Activated CD4-positive, alpha-beta T cell treated with anti-CD3 and anti-CD28 coated beads, Interleukin-2, Interleukin-4, amounts not matched to agents 100 ng/mL and 50 ng/mL, durations not matched to agents 16 hours and 8 hours (primary cell): Measurements from ENCODE around the gene GLT1D1.
A peak's percentile ranks its signal among the peaks of the same experiment; 100 is the strongest.

Experiments used
- DNase-seq: peaks from one replicate; pipeline ENCODE4 v3.0.0-alpha.2; 2020; ENCODE audit warnings: low spot score

The GLT1D1 gene

GRCh38 chr12:128966203-128966810 is 113.0 kb downstream of the GLT1D1 start:
- DNase-seq = no peak

- DNase-seq = no peak
Measured at GRCh38 chr12:128968668-128969067, 115.4 kb downstream of the GLT1D1 start.

- DNase-seq = peak; percentile 37
Measured at GRCh38 chr12:128969480-128970055, 116.3 kb downstream of the GLT1D1 start.

GRCh38 chr12:128970110-128970509 is 116.8 kb downstream of the GLT1D1 start:
- DNase-seq = no peak

GRCh38 chr12:128970941-128971340 is 117.7 kb downstream of the GLT1D1 start:
- DNase-seq = no peak

GRCh38 chr12:128971802-128972201 is 118.5 kb downstream of the GLT1D1 start:
- DNase-seq = no peak

GRCh38 chr12:128973883-128974681 is 120.8 kb downstream of the GLT1D1 start:
- no peak for DNase-seq

GRCh38 chr12:128974881-128975280 is 121.6 kb downstream of the GLT1D1 start:
- DNase-seq = no peak

- peak; percentile 9 for DNase-seq
Measured at GRCh38 chr12:128976120-128976738, 123.0 kb downstream of the GLT1D1 start.

- no peak for DNase-seq
Measured at GRCh38 chr12:128977441-128977840, 124.2 kb downstream of the GLT1D1 start.

GRCh38 chr12:128978067-128978466 is 124.8 kb downstream of the GLT1D1 start:
- no peak for DNase-seq

GRCh38 chr12:128980623-128981022 is 127.3 kb downstream of the GLT1D1 start:
- DNase-seq = no peak

GRCh38 chr12:128981971-128982533 is 128.8 kb downstream of the GLT1D1 start:
- no peak for DNase-seq

- DNase-seq = no peak
Measured at GRCh38 chr12:128982933-128983332, 129.7 kb downstream of the GLT1D1 start.

- DNase-seq = no peak
Measured at GRCh38 chr12:128983371-128983770, 130.1 kb downstream of the GLT1D1 start.

GRCh38 chr12:128986957-128987356 is 133.7 kb downstream of the GLT1D1 start:
- DNase-seq = no peak

- DNase-seq = no peak
Measured at GRCh38 chr12:128989287-128989686, 136.0 kb downstream of the GLT1D1 start.

- no peak for DNase-seq
Measured at GRCh38 chr12:128991716-128992115, 138.4 kb downstream of the GLT1D1 start.

- DNase-seq = no peak
Measured at GRCh38 chr12:128992116-128992515, 138.8 kb downstream of the GLT1D1 start.

GRCh38 chr12:128992550-128992949 is 139.3 kb downstream of the GLT1D1 start:
- DNase-seq = no peak

- no peak for DNase-seq
Measured at GRCh38 chr12:128994856-128995255, 141.6 kb downstream of the GLT1D1 start.

- no peak for DNase-seq
Measured at GRCh38 chr12:128995619-128996018, 142.3 kb downstream of the GLT1D1 start.

GRCh38 chr12:129001826-129002225 is 148.5 kb downstream of the GLT1D1 start:
- DNase-seq = no peak
